ENCODE data around the gene CLSTN2. TPM values are rescaled to one million over a fixed set of nuclear protein-coding genes. Genes with fewer than 3 reads are reported as not detected.
A peak's percentile ranks its signal among the peaks of the same experiment; 100 is the strongest.

The CLSTN2 gene
- total RNA-seq, 1 experiment from 2014 or later: not detected

DNA sequence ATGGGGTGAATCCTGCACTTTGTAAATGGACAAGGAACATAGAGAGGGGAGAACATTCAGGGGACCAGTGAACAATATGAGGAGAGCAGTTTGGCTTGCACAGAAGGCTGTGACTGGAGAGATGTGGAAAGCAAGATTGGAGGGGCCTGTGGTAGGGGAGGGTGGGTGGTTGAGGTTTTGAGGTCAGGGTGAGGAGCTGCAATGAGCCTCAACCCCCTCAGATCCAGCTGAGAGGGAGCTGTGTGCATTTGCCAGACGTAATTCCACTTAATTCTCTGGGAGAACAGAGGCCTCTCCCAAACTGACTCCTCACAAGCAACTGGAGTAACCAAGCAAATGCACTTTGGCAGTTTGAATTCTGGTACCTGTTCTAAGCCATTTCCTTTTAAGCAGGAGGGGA, 489.7 kb downstream of the CLSTN2 start:
- no peaks in the 10 kb centered on the region for H3K36me3 ChIP-seq (ENCODE audit: insufficient read depth, low read length)
- H3K4me3 ChIP-seq (ENCODE audit: low read length): no peak overlapping the region
- no peak overlapping the region for H2AFZ ChIP-seq (ENCODE audit: low read length)
- DNase-seq: no peak
- H3K27ac ChIP-seq (ENCODE audit: low read length): no peak overlapping the region
- no peaks in the 10 kb centered on the region for H4K20me1 ChIP-seq (ENCODE audit: insufficient read depth, low read depth, low read length)
- no peak overlapping the region for H3K4me2 ChIP-seq (ENCODE audit: low read depth, low read length, poor library complexity, severe bottlenecking)
- H3K9me3 ChIP-seq (ENCODE audit: low read length): no peaks in the 10 kb centered on the region
- peaks cover 17% of the 10 kb centered on the region for H3K4me1 ChIP-seq (ENCODE audit: low read length)
- H3K27me3 ChIP-seq (ENCODE audit: low read length): no peaks in the 10 kb centered on the region
- no peak overlapping the region for H3K9ac ChIP-seq (ENCODE audit: low read length)
- H3K79me2 ChIP-seq (ENCODE audit: low read length): no peaks in the 10 kb centered on the region
- no peaks in the 10 kb centered on the region for H3K9me2 ChIP-seq (replicated peaks; ENCODE audit: insufficient read depth, low read length)

DNA sequence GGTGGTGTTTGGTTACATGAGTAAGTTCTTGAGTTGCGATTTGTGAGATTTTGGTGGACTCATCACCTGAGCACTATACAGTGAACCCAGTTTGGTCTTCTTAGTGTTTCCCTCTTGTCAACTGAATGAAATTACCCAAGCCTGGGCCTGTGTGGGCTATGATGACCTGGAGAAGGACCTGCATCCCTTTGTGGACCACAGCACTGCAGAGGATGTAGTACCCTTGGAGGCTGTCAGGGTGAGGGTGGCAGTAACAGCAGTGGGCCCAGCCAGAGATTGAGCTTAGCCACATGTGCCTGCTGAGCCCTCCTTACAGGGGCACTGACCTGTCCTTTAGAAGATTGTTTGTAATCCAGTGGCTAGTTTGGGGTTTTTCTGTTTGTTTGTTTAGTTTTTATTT, 492.8 kb downstream of the CLSTN2 start:
- Histone ChIP-seq H3K9me2 (replicated peaks; ENCODE audit: insufficient read depth, low read length) (no peaks in the 10 kb centered on the region), H3K4me2 (ENCODE audit: low read depth, low read length, poor library complexity, severe bottlenecking) (no peak overlapping the region), H3K4me1 (ENCODE audit: low read length) (peaks cover 47% of the 10 kb centered on the region), H3K36me3 (ENCODE audit: insufficient read depth, low read length) (no peaks in the 10 kb centered on the region), H3K79me2 (ENCODE audit: low read length) (no peaks in the 10 kb centered on the region), H3K27me3 (ENCODE audit: low read length) (no peaks in the 10 kb centered on the region), H3K27ac (ENCODE audit: low read length) (no peak overlapping the region), H3K4me3 (ENCODE audit: low read length) (no peak overlapping the region), H2AFZ (ENCODE audit: low read length) (no peak overlapping the region), H4K20me1 (ENCODE audit: insufficient read depth, low read depth, low read length) (no peaks in the 10 kb centered on the region), H3K9ac (ENCODE audit: low read length) (no peak overlapping the region), H3K9me3 (ENCODE audit: low read length) (no peaks in the 10 kb centered on the region)
- DNase-seq: no peak

DNA sequence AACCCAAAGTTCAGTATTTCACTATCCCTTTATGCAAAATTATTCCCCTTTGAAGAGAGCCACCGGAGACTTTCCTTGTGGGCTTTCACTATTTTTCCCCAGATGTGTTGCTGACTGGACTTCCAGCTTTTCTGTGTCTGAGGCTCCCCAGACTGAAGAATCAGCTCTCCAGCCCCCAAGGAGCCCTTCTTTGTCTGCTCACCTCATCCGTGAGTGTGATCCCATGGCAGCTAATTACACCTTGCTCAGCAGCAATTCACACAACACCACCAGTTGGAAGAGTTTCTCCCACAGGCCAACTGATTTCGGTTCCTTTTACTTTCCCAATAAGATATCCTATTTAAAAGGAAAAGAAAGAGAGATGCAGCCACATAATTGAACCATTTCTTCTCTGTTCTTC, 493.4 kb downstream of the CLSTN2 start:
- Histone ChIP-seq H3K9me2 (replicated peaks; ENCODE audit: insufficient read depth, low read length) (no peaks in the 10 kb centered on the region), H3K36me3 (ENCODE audit: insufficient read depth, low read length) (no peaks in the 10 kb centered on the region), H3K9ac (ENCODE audit: low read length) (no peak overlapping the region), H3K27ac (ENCODE audit: low read length) (no peak overlapping the region), H3K9me3 (ENCODE audit: low read length) (no peaks in the 10 kb centered on the region), H3K4me2 (ENCODE audit: low read depth, low read length, poor library complexity, severe bottlenecking) (no peak overlapping the region), H2AFZ (ENCODE audit: low read length) (no peak overlapping the region), H3K27me3 (ENCODE audit: low read length) (no peaks in the 10 kb centered on the region), H3K4me3 (ENCODE audit: low read length) (no peak overlapping the region), H4K20me1 (ENCODE audit: insufficient read depth, low read depth, low read length) (no peaks in the 10 kb centered on the region), H3K4me1 (ENCODE audit: low read length) (peaks cover 50% of the 10 kb centered on the region), H3K79me2 (ENCODE audit: low read length) (no peaks in the 10 kb centered on the region)
- no peak for DNase-seq

DNA sequence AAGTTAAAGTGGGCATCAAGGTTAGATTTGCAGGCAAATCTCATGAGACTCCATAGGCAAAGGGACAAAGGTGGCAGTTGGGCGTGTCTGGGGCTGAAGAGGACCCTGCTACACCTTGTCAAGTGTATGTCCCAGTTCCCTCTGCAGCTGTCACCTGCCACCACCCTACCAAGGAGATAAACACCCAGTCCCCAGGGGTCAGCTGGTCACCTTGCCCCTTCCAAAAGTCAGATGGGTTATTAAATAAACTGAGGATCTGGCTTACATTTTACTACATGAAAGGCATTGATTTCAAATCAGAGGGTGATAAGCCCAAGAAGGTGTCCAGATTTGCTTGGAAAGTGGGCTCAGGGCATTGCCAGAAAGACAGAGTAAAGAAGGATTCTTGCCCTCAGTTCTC, 494.8 kb downstream of the CLSTN2 start:
- no peak overlapping the region for H3K27ac ChIP-seq (ENCODE audit: low read length)
- no peak overlapping the region for H3K4me2 ChIP-seq (ENCODE audit: low read depth, low read length, poor library complexity, severe bottlenecking)
- H3K27me3 ChIP-seq (ENCODE audit: low read length): no peaks in the 10 kb centered on the region
- H3K4me1 ChIP-seq (ENCODE audit: low read length): peaks cover 50% of the 10 kb centered on the region
- H3K36me3 ChIP-seq (ENCODE audit: insufficient read depth, low read length): no peaks in the 10 kb centered on the region
- no peak overlapping the region for H3K9ac ChIP-seq (ENCODE audit: low read length)
- H4K20me1 ChIP-seq (ENCODE audit: insufficient read depth, low read depth, low read length): no peaks in the 10 kb centered on the region
- no peak overlapping the region for H3K4me3 ChIP-seq (ENCODE audit: low read length)
- no peaks in the 10 kb centered on the region for H3K9me3 ChIP-seq (ENCODE audit: low read length)
- no peak for DNase-seq
- no peaks in the 10 kb centered on the region for H3K9me2 ChIP-seq (replicated peaks; ENCODE audit: insufficient read depth, low read length)
- no peak overlapping the region for H2AFZ ChIP-seq (ENCODE audit: low read length)
- no peaks in the 10 kb centered on the region for H3K79me2 ChIP-seq (ENCODE audit: low read length)

DNA sequence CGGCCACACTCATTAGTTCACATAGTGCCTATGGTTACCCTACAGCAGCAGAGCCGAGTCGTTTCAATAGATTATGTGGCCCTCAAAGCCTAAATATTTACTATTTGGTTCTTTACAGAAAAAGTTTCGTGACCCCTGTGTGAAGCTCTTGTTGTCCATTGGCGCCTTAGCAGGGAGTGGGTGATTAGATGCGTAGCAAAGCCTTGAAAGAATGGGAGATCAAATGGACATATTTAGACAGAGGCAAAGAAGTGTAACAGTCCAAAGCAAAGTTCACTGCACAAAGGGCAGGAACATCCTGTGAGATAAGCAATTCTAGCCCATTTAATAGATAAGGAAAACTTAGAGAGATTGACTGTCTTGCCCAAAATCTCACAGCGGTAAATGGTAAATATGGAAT, 495.5 kb downstream of the CLSTN2 start:
- peaks cover 50% of the 10 kb centered on the region for H3K4me1 ChIP-seq (ENCODE audit: low read length)
- H2AFZ ChIP-seq (ENCODE audit: low read length): no peak overlapping the region
- H3K27me3 ChIP-seq (ENCODE audit: low read length): no peaks in the 10 kb centered on the region
- H4K20me1 ChIP-seq (ENCODE audit: insufficient read depth, low read depth, low read length): no peaks in the 10 kb centered on the region
- no peak overlapping the region for H3K27ac ChIP-seq (ENCODE audit: low read length)
- no peak overlapping the region for H3K4me3 ChIP-seq (ENCODE audit: low read length)
- no peaks in the 10 kb centered on the region for H3K79me2 ChIP-seq (ENCODE audit: low read length)
- no peak overlapping the region for H3K9ac ChIP-seq (ENCODE audit: low read length)
- DNase-seq: no peak
- no peaks in the 10 kb centered on the region for H3K9me3 ChIP-seq (ENCODE audit: low read length)
- H3K9me2 ChIP-seq (replicated peaks; ENCODE audit: insufficient read depth, low read length): no peaks in the 10 kb centered on the region
- no peaks in the 10 kb centered on the region for H3K36me3 ChIP-seq (ENCODE audit: insufficient read depth, low read length)
- no peak overlapping the region for H3K4me2 ChIP-seq (ENCODE audit: low read depth, low read length, poor library complexity, severe bottlenecking)

DNA sequence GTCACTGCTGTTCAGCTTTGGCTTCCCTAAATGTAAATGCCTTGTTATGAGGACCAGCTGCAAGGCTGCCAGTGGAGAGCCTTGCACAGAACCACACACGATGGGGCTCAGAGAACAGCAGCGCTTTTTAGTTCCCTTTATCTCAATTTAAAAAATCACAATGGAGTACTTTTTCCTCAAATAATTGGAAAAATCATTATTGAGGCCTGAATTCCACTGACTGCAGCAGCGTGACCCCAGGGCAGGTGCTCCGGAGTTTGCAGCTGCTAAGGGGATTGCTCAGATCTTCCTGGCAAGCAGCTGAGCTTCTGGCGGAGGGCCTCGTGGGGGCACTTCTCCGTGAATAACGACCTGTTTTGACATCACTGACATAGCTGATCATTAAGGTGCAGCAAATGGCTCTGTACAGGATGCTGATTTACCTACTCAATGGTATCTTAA, 497.3 kb downstream of the CLSTN2 start:
- H3K4me1 ChIP-seq (ENCODE audit: low read length): peaks cover 50% of the 10 kb centered on the region
- H2AFZ ChIP-seq (ENCODE audit: low read length): no peak overlapping the region
- H3K27ac ChIP-seq (ENCODE audit: low read length): no peak overlapping the region
- no peak overlapping the region for H3K4me3 ChIP-seq (ENCODE audit: low read length)
- DNase-seq: no peak
- no peaks in the 10 kb centered on the region for H3K9me2 ChIP-seq (replicated peaks; ENCODE audit: insufficient read depth, low read length)
- H3K36me3 ChIP-seq (ENCODE audit: insufficient read depth, low read length): no peaks in the 10 kb centered on the region
- no peaks in the 10 kb centered on the region for H3K9me3 ChIP-seq (ENCODE audit: low read length)
- no peaks in the 10 kb centered on the region for H3K79me2 ChIP-seq (ENCODE audit: low read length)
- no peaks in the 10 kb centered on the region for H3K27me3 ChIP-seq (ENCODE audit: low read length)
- H3K4me2 ChIP-seq (ENCODE audit: low read depth, low read length, poor library complexity, severe bottlenecking): peak overlapping the region; percentile 12
- H3K9ac ChIP-seq (ENCODE audit: low read length): no peak overlapping the region
- H4K20me1 ChIP-seq (ENCODE audit: insufficient read depth, low read depth, low read length): no peaks in the 10 kb centered on the region

DNA sequence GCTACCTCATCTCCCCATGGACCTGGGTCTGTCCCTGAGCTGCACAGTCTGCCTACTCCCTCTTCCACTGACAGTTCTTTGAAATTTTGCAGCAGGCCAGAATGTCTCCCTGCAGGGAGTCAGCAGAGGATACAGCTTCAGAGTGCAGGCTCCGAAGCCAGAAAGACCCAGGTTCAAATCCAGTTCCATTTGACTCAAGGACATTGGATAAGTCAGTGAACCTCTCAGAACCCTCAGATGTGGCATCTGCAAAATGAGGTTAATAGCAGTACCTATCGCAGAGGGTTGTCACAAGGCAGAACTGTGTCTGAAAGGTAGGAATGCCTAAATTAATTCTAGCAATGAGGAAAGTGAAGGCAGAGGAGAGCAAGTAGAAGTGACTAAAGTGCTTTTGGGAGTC, 498.4 kb downstream of the CLSTN2 start:
- Histone ChIP-seq H2AFZ (ENCODE audit: low read length) (no peak overlapping the region), H3K9me2 (replicated peaks; ENCODE audit: insufficient read depth, low read length) (no peaks in the 10 kb centered on the region), H3K4me2 (ENCODE audit: low read depth, low read length, poor library complexity, severe bottlenecking) (no peak overlapping the region), H3K4me3 (ENCODE audit: low read length) (no peak overlapping the region), H3K79me2 (ENCODE audit: low read length) (no peaks in the 10 kb centered on the region), H3K27ac (ENCODE audit: low read length) (no peak overlapping the region), H3K9ac (ENCODE audit: low read length) (no peak overlapping the region), H3K36me3 (ENCODE audit: insufficient read depth, low read length) (no peaks in the 10 kb centered on the region), H3K4me1 (ENCODE audit: low read length) (peaks cover 46% of the 10 kb centered on the region), H4K20me1 (ENCODE audit: insufficient read depth, low read depth, low read length) (no peaks in the 10 kb centered on the region), H3K9me3 (ENCODE audit: low read length) (no peaks in the 10 kb centered on the region), H3K27me3 (ENCODE audit: low read length) (no peaks in the 10 kb centered on the region)
- DNase-seq: no peak

DNA sequence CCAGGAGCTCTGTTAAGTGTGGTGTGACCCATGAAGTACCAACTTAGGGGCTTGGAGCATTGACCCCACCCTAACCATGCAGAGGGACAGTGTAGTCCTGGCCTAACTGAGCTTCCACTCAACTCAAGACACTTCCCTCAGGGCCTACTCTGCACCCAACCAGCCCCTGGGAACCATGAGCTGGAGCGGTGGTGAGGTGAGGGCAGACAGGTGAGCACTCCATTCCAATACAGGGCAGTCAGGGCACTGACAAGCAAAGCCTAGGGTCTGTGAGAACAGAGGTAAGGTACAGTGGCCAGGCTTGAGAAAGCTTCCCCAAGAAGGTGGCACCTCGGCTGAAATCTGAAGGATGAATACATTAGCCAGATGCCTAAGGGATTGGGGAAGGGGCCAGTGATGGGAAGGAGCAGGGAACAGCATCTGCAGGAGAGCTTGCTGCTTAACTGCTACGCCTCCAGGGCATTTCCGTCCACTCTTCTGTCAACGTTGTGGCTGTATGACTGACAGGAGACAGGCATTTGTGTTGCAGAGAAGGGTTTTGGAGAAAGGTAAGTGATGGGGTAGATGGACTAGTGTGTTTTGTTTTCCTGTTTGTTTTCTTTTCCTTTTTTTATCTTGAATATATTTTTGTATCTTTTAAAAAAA, 499.4 kb downstream of the CLSTN2 start:
- Histone ChIP-seq H3K36me3 (ENCODE audit: insufficient read depth, low read length) (no peaks in the 10 kb centered on the region), H3K27me3 (ENCODE audit: low read length) (no peaks in the 10 kb centered on the region), H3K4me3 (ENCODE audit: low read length) (no peak overlapping the region), H3K9ac (ENCODE audit: low read length) (no peak overlapping the region), H3K27ac (ENCODE audit: low read length) (no peak overlapping the region), H3K9me2 (replicated peaks; ENCODE audit: insufficient read depth, low read length) (no peaks in the 10 kb centered on the region), H3K79me2 (ENCODE audit: low read length) (no peaks in the 10 kb centered on the region), H3K4me2 (ENCODE audit: low read depth, low read length, poor library complexity, severe bottlenecking) (no peak overlapping the region), H3K9me3 (ENCODE audit: low read length) (no peaks in the 10 kb centered on the region), H3K4me1 (ENCODE audit: low read length) (peaks cover 37% of the 10 kb centered on the region), H2AFZ (ENCODE audit: low read length) (no peak overlapping the region), H4K20me1 (ENCODE audit: insufficient read depth, low read depth, low read length) (no peaks in the 10 kb centered on the region)
- no peak for DNase-seq
